HCT116 (cell line): ENCODE results near the gene DGCR6L. TPM values are rescaled to one million over a fixed set of nuclear protein-coding genes. Genes with fewer than 3 reads are reported as not detected.
"Not testable (repeated sequence)": the region's sequence is repeated elsewhere in the genome, so short reads cannot be mapped to it uniquely, and the experiment has no call there.

ENCODE experiments used
- ATAC-seq: fragments of 200-7000 bp; cut with Tn5 transposase; 2 replicates; pipeline ENCODE4 v1.9.1; 2020; ENCODE audit warnings: mild to moderate bottlenecking, moderate library complexity
- BruUV-seq: library from RNA; stranded (reverse); fragments of 400-500 nt; replicated peaks from 2 replicates; lab custom pipeline; 2021; lab: Mats Ljungman, UMichigan
- CTCF ChIA-PET: fragments of 300-600 bp; sonication (Branson Sonifier 250); formaldehyde crosslinking; loops from one replicate; lab custom pipeline; 2021; ENCODE audit warnings: antibody characterized with exemption; lab: Charles Lee
- POLR2A ChIA-PET: fragments of 300-600, 350-600 bp; sonication (Branson Sonifier 250); formaldehyde crosslinking; loops from one replicate; lab custom pipeline; 2021; ENCODE audit warnings: antibody characterized with exemption; lab: Charles Lee
- RAD21 ChIA-PET, 2 experiments: fragments of 300-600 bp; sonication (Branson Sonifier 250); formaldehyde crosslinking; loops; one replicate each; lab custom pipeline; 2023; ENCODE audit warnings: low total read pairs in 2 of 2; ENCODE audit not compliant: uncharacterized antibody in 2 of 2, unreplicated experiment in 2 of 2, low non-redundant PET in 1 of 2; lab: Charles Lee
- DNase-seq: peaks from one replicate; pipeline ENCODE4 v3.0.0-alpha.2; 2010; ENCODE audit warnings: low read depth, low spot score
- H2AFZ ChIP-seq: fragments of 200-600 bp; shearing (Covaris generic), sonication (generic); 2 replicates; pipeline ENCODE4 v1.6.1; 2017; ENCODE audit warnings: low read depth, mixed run types, mixed read lengths, antibody characterized with exemption, low read length; ENCODE audit not compliant: poor library complexity, severe bottlenecking
- H3K27ac ChIP-seq: 2 replicates; pipeline ENCODE4 v1.5.1; 2012; ENCODE audit warnings: low read depth, low read length
- H3K27me3 ChIP-seq: fragments of 200-600 bp; sonication (generic); 2 replicates; pipeline ENCODE4 v1.6.1; 2016; ENCODE audit warnings: mixed run types, low read length, mixed read lengths; ENCODE audit not compliant: insufficient read depth
- H3K36me3 ChIP-seq, 2 experiments: fragments of 200-500 bp in 1 of 2; fragments of 200-600 bp in 1 of 2; sonication (Bioruptor generic) in 1 of 2; sonication (generic) in 1 of 2; 2 replicates each; pipeline versions ENCODE4 v1.5.1 to v1.6.1; 2014 to 2016; ENCODE audit warnings: low read length in 2 of 2, inconsistent platforms in 1 of 2, mixed read lengths in 1 of 2, mixed run types in 1 of 2; ENCODE audit not compliant: insufficient read depth in 2 of 2, control insufficient read depth in 1 of 2
- H3K4me1 ChIP-seq, 2 experiments: fragments of 200-600 bp in 1 of 2; sonication (generic) in 1 of 2; 2 replicates each; pipeline versions ENCODE4 v1.5.1 to v1.6.1; 2012 to 2017; ENCODE audit warnings: low read length in 2 of 2, inconsistent platforms in 1 of 2, mild to moderate bottlenecking in 1 of 2, mixed read lengths in 1 of 2, mixed run types in 1 of 2, moderate library complexity in 1 of 2; ENCODE audit not compliant: insufficient read depth in 2 of 2, control insufficient read depth in 1 of 2
- H3K4me2 ChIP-seq: fragments of 200-600 bp; sonication (generic); 2 replicates; pipeline ENCODE4 v1.6.1; 2017; ENCODE audit warnings: mixed run types, low read length, mixed read lengths
- H3K4me3 ChIP-seq, 2 experiments: fragments of 200-600 bp in 1 of 2; sonication (generic) in 1 of 2; replicated peaks in 1 of 2; 2 replicates each; pipeline ENCODE4 v1.5.1; 2011 to 2016; ENCODE audit warnings: low read length in 2 of 2, control low read depth in 1 of 2, low read depth in 1 of 2, mild to moderate bottlenecking in 1 of 2, mixed read lengths in 1 of 2, mixed run types in 1 of 2
- H3K79me2 ChIP-seq: fragments of 200-600 bp; sonication (generic); 2 replicates; pipeline ENCODE4 v1.6.1; 2017; ENCODE audit warnings: mild to moderate bottlenecking, mixed run types, low read length, moderate library complexity, mixed read lengths; ENCODE audit not compliant: insufficient read depth
- H3K9ac ChIP-seq: fragments of 200-600 bp; sonication (generic); 2 replicates; pipeline ENCODE4 v1.6.1; 2016; ENCODE audit warnings: low read length, mixed read lengths
- H3K9me2 ChIP-seq: fragments of 200-600 bp; sonication (generic), shearing (Covaris generic); 2 replicates; pipeline ENCODE4 v1.6.1; 2017; ENCODE audit warnings: mixed run types, mild to moderate bottlenecking, moderate library complexity; ENCODE audit not compliant: insufficient read depth
- H3K9me3 ChIP-seq, 2 experiments: fragments of 200-500 bp in 1 of 2; fragments of 200-600 bp in 1 of 2; sonication (Bioruptor generic) in 1 of 2; sonication (generic) in 1 of 2; 2 replicates each; pipeline ENCODE4 v1.6.1; 2014 to 2017; ENCODE audit warnings: low read length in 2 of 2, mixed read lengths in 2 of 2, inconsistent platforms in 1 of 2, low read depth in 1 of 2, mild to moderate bottlenecking in 1 of 2, mixed run types in 1 of 2, moderate library complexity in 1 of 2; ENCODE audit not compliant: control insufficient read depth in 1 of 2, insufficient read depth in 1 of 2
- H4K20me1 ChIP-seq: fragments of 200-600 bp; sonication (generic), shearing (Covaris generic); 2 replicates; pipeline ENCODE4 v1.6.1; 2017; ENCODE audit warnings: mixed run types, mild to moderate bottlenecking, moderate library complexity; ENCODE audit not compliant: insufficient read depth
- CEBPB ChIP-seq: IDR thresholded peaks from 2 replicates; pipeline ENCODE4 v1.6.1; 2012; ENCODE audit warnings: low read depth
- EZH2 ChIP-seq: fragments of 200-600 bp; sonication (generic); IDR thresholded peaks from 2 replicates; pipeline ENCODE4 v1.6.1; 2017; ENCODE audit warnings: antibody characterized with exemption, mixed run types
- FOSL1 ChIP-seq: IDR thresholded peaks from 2 replicates; pipeline ENCODE4 v1.6.1; 2012; ENCODE audit warnings: low read depth
- JUND ChIP-seq: IDR thresholded peaks from 2 replicates; pipeline ENCODE4 v1.6.1; 2012
- MAX ChIP-seq: IDR thresholded peaks from 2 replicates; pipeline ENCODE4 v1.6.1; 2012
- POLR2A ChIP-seq: IDR thresholded peaks from 2 replicates; pipeline ENCODE4 v1.7.0; 2011; ENCODE audit warnings: borderline replicate concordance; ENCODE audit not compliant: insufficient read depth, insufficient read length; ENCODE audit errors: extremely low read depth
- REST ChIP-seq: IDR thresholded peaks from 2 replicates; pipeline ENCODE4 v1.6.1; 2012; ENCODE audit warnings: low read depth
- SIN3A ChIP-seq: IDR thresholded peaks from 2 replicates; pipeline ENCODE4 v1.6.1; 2012; ENCODE audit warnings: low read depth
- SRF ChIP-seq: IDR thresholded peaks from 2 replicates; pipeline ENCODE4 v1.6.1; 2012; ENCODE audit warnings: low read depth
- TCF7L2 ChIP-seq: IDR thresholded peaks from 2 replicates; pipeline ENCODE4 v1.7.0; 2011; ENCODE audit warnings: borderline replicate concordance, inconsistent platforms; ENCODE audit not compliant: insufficient read depth, insufficient read length; ENCODE audit errors: extremely low read depth
- YY1 ChIP-seq: IDR thresholded peaks from 2 replicates; pipeline ENCODE4 v1.6.1; 2011; ENCODE audit warnings: low read length, low read depth, moderate library complexity, mild to moderate bottlenecking; ENCODE audit not compliant: insufficient replicate concordance; ENCODE audit errors: extremely low read depth
- ZBTB33 ChIP-seq: IDR thresholded peaks from 2 replicates; pipeline ENCODE4 v1.6.1; 2011; ENCODE audit warnings: mild to moderate bottlenecking, low read length, moderate library complexity; ENCODE audit not compliant: insufficient replicate concordance; ENCODE audit errors: extremely low read depth
- ZFX ChIP-seq: fragments of 450-650 bp; IDR thresholded peaks from 2 replicates; pipeline ENCODE4 v1.6.1; 2017
- intact Hi-C: fragments of 100-400 bp; cut with micrococcal nuclease; formaldehyde crosslinking; loops from 2 replicates; pipeline ENCODE4 v1.10.0; 2022
- total RNA-seq: library from RNA; stranded (reverse); gene quantifications from one replicate; pipeline ENCODE4 v1.2.1, GENCODE V29; 2021; ENCODE audit not compliant: unreplicated experiment

DGCR6L gene
- total RNA-seq, 1 experiment from 2014 or later = 44.9 TPM

GRCh38 chr22:20306646-20307447 is 13.0 kb downstream of the DGCR6L start:
- H3K4me1 ChIP-seq, H3K9ac ChIP-seq, H3K79me2 ChIP-seq, CTCF ChIA-PET, intact Hi-C loops, H3K9me2 ChIP-seq, H3K27me3 ChIP-seq, DNase-seq, RAD21 ChIA-PET, H3K9me3 ChIP-seq, H2AFZ ChIP-seq, BruUV-seq, H3K27ac ChIP-seq, H3K36me3 ChIP-seq, H3K4me3 ChIP-seq, ATAC-seq, H3K4me2 ChIP-seq, POLR2A ChIA-PET, H4K20me1 ChIP-seq: not testable (repeated sequence)

GRCh38 chr22:20305894-20306645 is 13.8 kb downstream of the DGCR6L start:
- H3K9me2 ChIP-seq = no peaks in the 10 kb centered on the region
- POLR2A ChIA-PET = no interaction called here
- no TSS peak for BruUV-seq
- no peak overlapping the region for H3K9ac ChIP-seq
- no peaks in the 10 kb centered on the region for H3K36me3 ChIP-seq
- RAD21 ChIA-PET = no interaction called here
- CTCF ChIA-PET = no interaction called here
- H3K4me3 ChIP-seq = no peak overlapping the region
- H3K4me1 ChIP-seq = no peaks in the 10 kb centered on the region
- H3K9me3 ChIP-seq = no peaks in the 10 kb centered on the region
- H3K4me2 ChIP-seq = no peak overlapping the region
- no peak for ATAC-seq
- no peaks in the 10 kb centered on the region for H4K20me1 ChIP-seq
- H3K27me3 ChIP-seq = no peaks in the 10 kb centered on the region
- DNase-seq = no peak
- intact Hi-C loops = no loop called here
- H3K79me2 ChIP-seq = no peaks in the 10 kb centered on the region
- no peak overlapping the region for H3K27ac ChIP-seq
- H2AFZ ChIP-seq = no peak overlapping the region
- TF ChIP-seq YY1 (no peak), REST (no peak), ZBTB33 (no peak), FOSL1 (no peak), CEBPB (no peak), ZFX (no peak), POLR2A (no peak), EZH2 (no peak), SIN3A (no peak), SRF (no peak), TCF7L2 (no peak), JUND (no peak), MAX (no peak)
